Caco-2 (cell line): ENCODE results near the gene MAN2A1. TPM values are rescaled to one million over a fixed set of nuclear protein-coding genes. Genes with fewer than 3 reads are reported as not detected.
A peak's percentile ranks its signal among the peaks of the same experiment; 100 is the strongest.

Experiments used
- BruUV-seq: library from RNA; stranded (reverse); fragments of 400-500 nt; replicated peaks from 2 replicates; lab custom pipeline; 2021; lab: Mats Ljungman, UMichigan
- CTCF ChIA-PET: fragments of 300-600 bp; sonication (Branson Sonifier 250); formaldehyde crosslinking; loops from one replicate; lab custom pipeline; 2022; ENCODE audit warnings: antibody characterized with exemption; lab: Charles Lee
- POLR2A ChIA-PET: fragments of 300-600 bp; sonication (Branson Sonifier 250); formaldehyde crosslinking; loops from one replicate; lab custom pipeline; 2022; ENCODE audit warnings: antibody characterized with exemption; lab: Charles Lee
- DNase-seq, 2 experiments: peaks; one replicate each; pipeline versions ENCODE4 v3.0.0 to v3.0.0-alpha.2; 2020 to 2022
- H3K27me3 ChIP-seq: replicated peaks from 2 replicates; pipeline ENCODE4 v1.6.0; 2011; ENCODE audit warnings: low read length; ENCODE audit not compliant: control insufficient read depth, insufficient read depth
- H3K36me3 ChIP-seq: 2 replicates; pipeline ENCODE4 v1.5.1; 2011; ENCODE audit warnings: low read length; ENCODE audit not compliant: control insufficient read depth, insufficient read depth
- H3K4me1 ChIP-seq: fragments of 250-450 bp; sonication (Bioruptor Pico); 2 replicates; pipeline ENCODE4 v1.5.1; 2020; ENCODE audit warnings: mild to moderate bottlenecking
- H3K4me3 ChIP-seq: 2 replicates; pipeline ENCODE4 v1.5.1; 2011; ENCODE audit warnings: low read depth, mild to moderate bottlenecking, control low read depth, low read length
- H3K9me3 ChIP-seq: fragments of 250-450 bp; sonication (Bioruptor Pico); 2 replicates; pipeline ENCODE4 v1.5.1; 2020; ENCODE audit warnings: mild to moderate bottlenecking, moderate library complexity
- H3K27ac Mint-ChIP-seq: one replicate; pipeline ENCODE4 v1.8.0; 2022; ENCODE audit warnings: mixed read lengths; ENCODE audit not compliant: unreplicated experiment
- H3K27me3 Mint-ChIP-seq: one replicate; pipeline ENCODE4 v1.8.0; 2022; ENCODE audit warnings: mixed read lengths; ENCODE audit not compliant: insufficient read depth, unreplicated experiment
- H3K36me3 Mint-ChIP-seq: one replicate; pipeline ENCODE4 v1.8.0; 2022; ENCODE audit warnings: mild to moderate bottlenecking, mixed read lengths; ENCODE audit not compliant: insufficient read depth, unreplicated experiment
- H3K4me1 Mint-ChIP-seq: one replicate; pipeline ENCODE4 v1.8.0; 2022; ENCODE audit warnings: low read depth, mixed read lengths; ENCODE audit not compliant: unreplicated experiment
- H3K4me3 Mint-ChIP-seq: one replicate; pipeline ENCODE4 v1.8.0; 2022; ENCODE audit warnings: mild to moderate bottlenecking, moderate library complexity, mixed read lengths; ENCODE audit not compliant: unreplicated experiment
- H3K9me3 Mint-ChIP-seq: one replicate; pipeline ENCODE4 v1.8.0; 2022; ENCODE audit warnings: mixed read lengths; ENCODE audit not compliant: unreplicated experiment
- CTCF ChIP-seq, 2 experiments: fragments of 200-600 bp in 1 of 2; IDR thresholded peaks; 1 replicate in 1 of 2; 2 replicates in 1 of 2; pipeline versions ENCODE4 v1.5.1 to v1.8.0; 2011 to 2022; ENCODE audit warnings: antibody characterized with exemption in 1 of 2, control low read depth in 1 of 2, inconsistent platforms in 1 of 2, low read depth in 1 of 2, low read length in 1 of 2, mild to moderate bottlenecking in 1 of 2, moderate library complexity in 1 of 2; ENCODE audit not compliant: insufficient read depth in 1 of 2, severe bottlenecking in 1 of 2, unreplicated experiment in 1 of 2
- intact Hi-C: fragments of 100-400 bp; cut with micrococcal nuclease; formaldehyde crosslinking; loops from one replicate; pipeline ENCODE4 v1.10.0; 2022; ENCODE audit not compliant: unreplicated experiment
- total RNA-seq: library from RNA; stranded (reverse); gene quantifications from 2 replicates; pipeline ENCODE4 v1.2.3, GENCODE V29; 2022

Gene MAN2A1
- total RNA-seq, 1 experiment from 2014 or later = 57.3 TPM

- POLR2A ChIA-PET = interaction anchor here (0.6 kb wide), 2 partner anchors 300 to 897 kb away, joined by 5 to 10 read pairs; no protein-coding TSS in a partner anchor
Observed at GRCh38 chr5:109690242-109690974, 681 bp downstream of the MAN2A1 start.

GRCh38 chr5:109690975-109691574, 1.3 kb downstream of the MAN2A1 start:
- Histone ChIP-seq H3K9me3 (no peaks in the 10 kb centered on the region), H3K36me3 (no peaks in the 10 kb centered on the region), H3K4me1 (0 out of 2 replicates have a peak, but pooled peaks cover 6% of the 10 kb centered on the region), H3K27me3 (no peaks in the 10 kb centered on the region), H3K4me3 (peak overlapping the region; percentile 86)
- no peaks in the 10 kb centered on the region for H3K27me3 Mint-ChIP-seq
- peak overlapping the region; percentile 98 for H3K27ac Mint-ChIP-seq
- TSS peak; percentile 60 for BruUV-seq
- no peaks in the 10 kb centered on the region for H3K9me3 Mint-ChIP-seq
- intact Hi-C loops = loop anchor here (1.0 kb wide), 3 partner anchors 10 to 899 kb away; no protein-coding TSS in a partner anchor
- peak; percentile 42 to 81 for TF ChIP-seq CTCF (IDR thresholded peaks at IDR 0.05; ENCODE audit: insufficient read depth in 1 of 2, low read depth in 1 of 2, low read length in 1 of 2, severe bottlenecking in 1 of 2, unreplicated experiment in 1 of 2)
- H3K36me3 Mint-ChIP-seq = peaks cover 9% of the 10 kb centered on the region
- ChIA-PET CTCF (interaction anchor here (0.7 kb wide), 1 partner anchor 17 kb away, joined by 3 read pairs; no protein-coding TSS in a partner anchor), POLR2A (no interaction called here)
- peak overlapping the region; percentile 94 for H3K4me3 Mint-ChIP-seq
- peaks cover 24% of the 10 kb centered on the region for H3K4me1 Mint-ChIP-seq
- DNase-seq = peak; percentile 59 to 69

More at GRCh38 chr5:109690242-109690974, 681 bp downstream of the MAN2A1 start:
- Histone ChIP-seq H3K9me3 (no peaks in the 10 kb centered on the region), H3K27me3 (no peaks in the 10 kb centered on the region), H3K36me3 (no peaks in the 10 kb centered on the region), H3K4me3 (peak overlapping the region; percentile 86), H3K4me1 (0 out of 2 replicates have a peak, but pooled peaks cover 6% of the 10 kb centered on the region)
- DNase-seq = peak; percentile 35 to 49
- Mint-ChIP-seq H3K9me3 (no peaks in the 10 kb centered on the region), H3K4me3 (peak overlapping the region; percentile 94), H3K36me3 (peaks cover 9% of the 10 kb centered on the region), H3K4me1 (peaks cover 24% of the 10 kb centered on the region), H3K27ac (peak overlapping the region; percentile 98), H3K27me3 (no peaks in the 10 kb centered on the region)
- TF ChIP-seq CTCF (IDR thresholded peaks at IDR 0.05; ENCODE audit: insufficient read depth in 1 of 2, low read depth in 1 of 2, low read length in 1 of 2, severe bottlenecking in 1 of 2, unreplicated experiment in 1 of 2) = no peak
- CTCF ChIA-PET = interaction anchor here (0.6 to 0.7 kb wide), 3 partner anchors 16 to 59 kb away, joined by 3 to 4 read pairs (median 3); no protein-coding TSS in a partner anchor
- no TSS peak for BruUV-seq
- intact Hi-C loops = loop anchor here (1.0 kb wide), 1 partner anchor 154 kb away; no protein-coding TSS in a partner anchor

GRCh38 chr5:109691996-109692395, 2.3 kb downstream of the MAN2A1 start:
- Histone ChIP-seq H3K9me3 (no peaks in the 10 kb centered on the region), H3K36me3 (no peaks in the 10 kb centered on the region), H3K4me1 (0 out of 2 replicates have a peak, but pooled peaks cover 6% of the 10 kb centered on the region), H3K4me3 (no peak overlapping the region; the same call in 1 of the 2 replicates), H3K27me3 (no peaks in the 10 kb centered on the region)
- no peaks in the 10 kb centered on the region for H3K27me3 Mint-ChIP-seq
- H3K36me3 Mint-ChIP-seq = peaks cover 9% of the 10 kb centered on the region
- ChIA-PET CTCF (no interaction called here), POLR2A (no interaction called here)
- no peak for DNase-seq
- H3K4me1 Mint-ChIP-seq = peaks cover 31% of the 10 kb centered on the region
- H3K27ac Mint-ChIP-seq = peak overlapping the region; percentile 98
- no TSS peak for BruUV-seq
- intact Hi-C loops = loop anchor here (1.0 kb wide), 2 partner anchors 9 to 898 kb away; no protein-coding TSS in a partner anchor
- TF ChIP-seq CTCF (IDR thresholded peaks at IDR 0.05; ENCODE audit: insufficient read depth in 1 of 2, low read depth in 1 of 2, low read length in 1 of 2, severe bottlenecking in 1 of 2, unreplicated experiment in 1 of 2) = no peak
- peak overlapping the region; percentile 94 for H3K4me3 Mint-ChIP-seq
- H3K9me3 Mint-ChIP-seq = no peaks in the 10 kb centered on the region
